Prostate gland (tissue), 2 donors: Measurements from ENCODE around the gene NPEPL1. TPM values are rescaled to one million over a fixed set of nuclear protein-coding genes. Genes with fewer than 3 reads are reported as not detected.

Experiments
- DNase-seq: peaks from one replicate; pipeline ENCODE4 v3.0.0-alpha.2; 2019; ENCODE audit warnings: low spot score
- H3K27ac ChIP-seq, 2 donors: fragments of 200-600 bp; sonication (generic); 2 replicates each; pipeline ENCODE4 v1.5.1; 2017 to 2019
- H3K27me3 ChIP-seq: fragments of 200-600 bp; sonication (generic); replicated peaks from 2 replicates; pipeline ENCODE4 v1.5.1; 2019; ENCODE audit not compliant: insufficient read depth
- H3K36me3 ChIP-seq, 2 donors: fragments of 200-600 bp; sonication (generic); 1 replicate in 1 of 2; 2 replicates in 1 of 2; pipeline versions ENCODE4 v1.5.1 to v1.8.1; 2017 to 2019
- H3K4me1 ChIP-seq: fragments of 200-600 bp; sonication (generic); replicated peaks from 2 replicates; pipeline ENCODE4 v1.5.1; 2019
- H3K4me3 ChIP-seq, 2 donors: fragments of 200-600 bp; sonication (generic); 2 replicates each; pipeline ENCODE4 v1.5.1; 2017 to 2019
- H3K9me3 ChIP-seq: fragments of 200-600 bp; sonication (generic); 2 replicates; pipeline ENCODE4 v1.5.1; 2017
- CTCF ChIP-seq, 4 experiments: fragments of 200-600 bp in 2 of 4; fragments of 450-650 bp in 2 of 4; sonication (generic) in 2 of 4; IDR thresholded peaks; 1 replicate in 3 of 4; 2 replicates in 1 of 4; pipeline ENCODE4 v1.5.1; 2016 to 2019; ENCODE audit warnings: antibody characterized with exemption in 4 of 4, mild to moderate bottlenecking in 2 of 4, moderate library complexity in 2 of 4
- POLR2A ChIP-seq: fragments of 450-650 bp; IDR thresholded peaks from one replicate; pipeline ENCODE4 v1.6.1; 2016; ENCODE audit warnings: antibody characterized with exemption, mild to moderate bottlenecking
- POLR2AphosphoS5 ChIP-seq: sonication (generic); formaldehyde crosslinking; IDR thresholded peaks from one replicate; pipeline ENCODE4 v1.6.1; 2017; ENCODE audit warnings: antibody characterized with exemption
- WGBS: methylation state at CpG from one replicate; pipeline ENCODE4 v1.1.5; 2018; 5-methylcytosine and 5-hydroxymethylcytosine counted together
- intact Hi-C: fragments of 100-400 bp; cut with DNase I; formaldehyde crosslinking; loops from one replicate; pipeline ENCODE4 v1.14.2; 2022
- total RNA-seq, 2 donors: library from RNA; depleted of rRNA; stranded (reverse); fragments of >200 nt; gene quantifications; one replicate each; pipeline ENCODE4 v1.1.0, GENCODE V29; 2016

NPEPL1 gene
- total RNA-seq, 2 donors from 2014 or later: 25.7 to 63.1 TPM

GRCh38 chr20:58737198-58737597, 44.6 kb downstream of the NPEPL1 start:
- DNase-seq: no peak
- no peaks in the 10 kb centered on the region for H3K4me1 ChIP-seq
- H3K9me3 ChIP-seq: no peaks in the 10 kb centered on the region
- no peak for TF ChIP-seq CTCF (IDR thresholded peaks at IDR 0.05)
- TF ChIP-seq POLR2A: no peak
- no peak for TF ChIP-seq POLR2AphosphoS5
- H3K4me3 ChIP-seq: no peak overlapping the region
- H3K27me3 ChIP-seq: no peaks in the 10 kb centered on the region
- H3K27ac ChIP-seq: no peak overlapping the region
- intact Hi-C loops: no loop called here
- H3K36me3 ChIP-seq: no peaks in the 10 kb centered on the region
- 84% methylated on average over 1 of the region's 1 CpG for WGBS

GRCh38 chr20:58740356-58741308, 48.0 kb downstream of the NPEPL1 start:
- no peak overlapping the region for H3K4me3 ChIP-seq
- DNase-seq: no peak
- H3K36me3 ChIP-seq: no peaks in the 10 kb centered on the region
- H3K4me1 ChIP-seq: no peaks in the 10 kb centered on the region
- no peak for TF ChIP-seq POLR2AphosphoS5
- TF ChIP-seq POLR2A: no peak
- no peak for TF ChIP-seq CTCF (IDR thresholded peaks at IDR 0.05)
- H3K9me3 ChIP-seq: no peaks in the 10 kb centered on the region
- intact Hi-C loops: no loop called here
- no peak overlapping the region for H3K27ac ChIP-seq
- WGBS: 84% methylated on average over 10 of the region's 10 CpGs
- no peaks in the 10 kb centered on the region for H3K27me3 ChIP-seq

GRCh38 chr20:58741384-58741783, 48.8 kb downstream of the NPEPL1 start:
- WGBS: 90% methylated on average over 5 of the region's 5 CpGs
- Histone ChIP-seq H3K27ac (no peak overlapping the region), H3K9me3 (no peaks in the 10 kb centered on the region), H3K27me3 (no peaks in the 10 kb centered on the region), H3K36me3 (no peaks in the 10 kb centered on the region), H3K4me1 (no peaks in the 10 kb centered on the region), H3K4me3 (no peak overlapping the region)
- no peak for DNase-seq
- TF ChIP-seq POLR2AphosphoS5: no peak
- intact Hi-C loops: no loop called here

- intact Hi-C loops: no loop called here
- WGBS: 55% methylated on average over 13 of the region's 13 CpGs
- no peak overlapping the region for H3K27ac ChIP-seq
Observed at GRCh38 chr20:58742668-58743566, 50.3 kb downstream of the NPEPL1 start.

More at GRCh38 chr20:58742668-58743566, 50.3 kb downstream of the NPEPL1 start:
- H3K4me3 ChIP-seq: no peak overlapping the region
- no peak for DNase-seq
- H3K27me3 ChIP-seq: no peaks in the 10 kb centered on the region
- TF ChIP-seq POLR2AphosphoS5 (no peak), POLR2A (no peak), CTCF (IDR thresholded peaks at IDR 0.05) (no peak)
- no peaks in the 10 kb centered on the region for H3K9me3 ChIP-seq
- no peaks in the 10 kb centered on the region for H3K4me1 ChIP-seq
- H3K36me3 ChIP-seq: no peaks in the 10 kb centered on the region
